HCT116 (cell line): Measurements from ENCODE around the gene FMN1. TPM values are rescaled to one million over a fixed set of nuclear protein-coding genes. Genes with fewer than 3 reads are reported as not detected.

Experiments
- ATAC-seq: fragments of 200-7000 bp; cut with Tn5 transposase; 2 replicates; pipeline ENCODE4 v1.9.1; 2020; ENCODE audit warnings: mild to moderate bottlenecking, moderate library complexity
- BruUV-seq: library from RNA; stranded (reverse); fragments of 400-500 nt; replicated peaks from 2 replicates; lab custom pipeline; 2021; lab: Mats Ljungman, UMichigan
- CTCF ChIA-PET: fragments of 300-600 bp; sonication (Branson Sonifier 250); formaldehyde crosslinking; loops from one replicate; lab custom pipeline; 2021; ENCODE audit warnings: antibody characterized with exemption; lab: Charles Lee
- POLR2A ChIA-PET: fragments of 300-600, 350-600 bp; sonication (Branson Sonifier 250); formaldehyde crosslinking; loops from one replicate; lab custom pipeline; 2021; ENCODE audit warnings: antibody characterized with exemption; lab: Charles Lee
- RAD21 ChIA-PET, 2 experiments: fragments of 300-600 bp; sonication (Branson Sonifier 250); formaldehyde crosslinking; loops; one replicate each; lab custom pipeline; 2023; ENCODE audit warnings: low total read pairs in 2 of 2; ENCODE audit not compliant: uncharacterized antibody in 2 of 2, unreplicated experiment in 2 of 2, low non-redundant PET in 1 of 2; lab: Charles Lee
- DNase-seq: peaks from one replicate; pipeline ENCODE4 v3.0.0-alpha.2; 2010; ENCODE audit warnings: low read depth, low spot score
- H2AFZ ChIP-seq: fragments of 200-600 bp; shearing (Covaris generic), sonication (generic); 2 replicates; pipeline ENCODE4 v1.6.1; 2017; ENCODE audit warnings: low read depth, mixed run types, mixed read lengths, antibody characterized with exemption, low read length; ENCODE audit not compliant: poor library complexity, severe bottlenecking
- H3K27ac ChIP-seq: 2 replicates; pipeline ENCODE4 v1.5.1; 2012; ENCODE audit warnings: low read depth, low read length
- H3K27me3 ChIP-seq: fragments of 200-600 bp; sonication (generic); 2 replicates; pipeline ENCODE4 v1.6.1; 2016; ENCODE audit warnings: mixed run types, low read length, mixed read lengths; ENCODE audit not compliant: insufficient read depth
- H3K36me3 ChIP-seq, 2 experiments: fragments of 200-500 bp in 1 of 2; fragments of 200-600 bp in 1 of 2; sonication (Bioruptor generic) in 1 of 2; sonication (generic) in 1 of 2; 2 replicates each; pipeline versions ENCODE4 v1.5.1 to v1.6.1; 2014 to 2016; ENCODE audit warnings: low read length in 2 of 2, inconsistent platforms in 1 of 2, mixed read lengths in 1 of 2, mixed run types in 1 of 2; ENCODE audit not compliant: insufficient read depth in 2 of 2, control insufficient read depth in 1 of 2
- H3K4me1 ChIP-seq, 2 experiments: fragments of 200-600 bp in 1 of 2; sonication (generic) in 1 of 2; 2 replicates each; pipeline versions ENCODE4 v1.5.1 to v1.6.1; 2012 to 2017; ENCODE audit warnings: low read length in 2 of 2, inconsistent platforms in 1 of 2, mild to moderate bottlenecking in 1 of 2, mixed read lengths in 1 of 2, mixed run types in 1 of 2, moderate library complexity in 1 of 2; ENCODE audit not compliant: insufficient read depth in 2 of 2, control insufficient read depth in 1 of 2
- H3K4me2 ChIP-seq: fragments of 200-600 bp; sonication (generic); 2 replicates; pipeline ENCODE4 v1.6.1; 2017; ENCODE audit warnings: mixed run types, low read length, mixed read lengths
- H3K4me3 ChIP-seq, 2 experiments: fragments of 200-600 bp in 1 of 2; sonication (generic) in 1 of 2; replicated peaks in 1 of 2; 2 replicates each; pipeline ENCODE4 v1.5.1; 2011 to 2016; ENCODE audit warnings: low read length in 2 of 2, control low read depth in 1 of 2, low read depth in 1 of 2, mild to moderate bottlenecking in 1 of 2, mixed read lengths in 1 of 2, mixed run types in 1 of 2
- H3K79me2 ChIP-seq: fragments of 200-600 bp; sonication (generic); 2 replicates; pipeline ENCODE4 v1.6.1; 2017; ENCODE audit warnings: mild to moderate bottlenecking, mixed run types, low read length, moderate library complexity, mixed read lengths; ENCODE audit not compliant: insufficient read depth
- H3K9ac ChIP-seq: fragments of 200-600 bp; sonication (generic); 2 replicates; pipeline ENCODE4 v1.6.1; 2016; ENCODE audit warnings: low read length, mixed read lengths
- H3K9me2 ChIP-seq: fragments of 200-600 bp; sonication (generic), shearing (Covaris generic); 2 replicates; pipeline ENCODE4 v1.6.1; 2017; ENCODE audit warnings: mixed run types, mild to moderate bottlenecking, moderate library complexity; ENCODE audit not compliant: insufficient read depth
- H3K9me3 ChIP-seq, 2 experiments: fragments of 200-500 bp in 1 of 2; fragments of 200-600 bp in 1 of 2; sonication (Bioruptor generic) in 1 of 2; sonication (generic) in 1 of 2; 2 replicates each; pipeline ENCODE4 v1.6.1; 2014 to 2017; ENCODE audit warnings: low read length in 2 of 2, mixed read lengths in 2 of 2, inconsistent platforms in 1 of 2, low read depth in 1 of 2, mild to moderate bottlenecking in 1 of 2, mixed run types in 1 of 2, moderate library complexity in 1 of 2; ENCODE audit not compliant: control insufficient read depth in 1 of 2, insufficient read depth in 1 of 2
- H4K20me1 ChIP-seq: fragments of 200-600 bp; sonication (generic), shearing (Covaris generic); 2 replicates; pipeline ENCODE4 v1.6.1; 2017; ENCODE audit warnings: mixed run types, mild to moderate bottlenecking, moderate library complexity; ENCODE audit not compliant: insufficient read depth
- CEBPB ChIP-seq: IDR thresholded peaks from 2 replicates; pipeline ENCODE4 v1.6.1; 2012; ENCODE audit warnings: low read depth
- CTCF ChIP-seq, 3 experiments: fragments of 200-600 bp in 1 of 3; sonication (generic) in 1 of 3; IDR thresholded peaks in 2 of 3; conservative IDR thresholded peaks in 1 of 3; 2 replicates each; pipeline ENCODE4 v1.5.1; 2012 to 2017; ENCODE audit warnings: low read depth in 2 of 3, low read length in 2 of 3, antibody characterized with exemption in 1 of 3, borderline replicate concordance in 1 of 3, control low read depth in 1 of 3, mild to moderate bottlenecking in 1 of 3, mixed read lengths in 1 of 3, mixed run types in 1 of 3, moderate library complexity in 1 of 3; ENCODE audit not compliant: insufficient read depth in 1 of 3
- ELF1 ChIP-seq: IDR thresholded peaks from 2 replicates; pipeline ENCODE4 v1.6.1; 2012; ENCODE audit warnings: low read depth, borderline replicate concordance
- EZH2 ChIP-seq: fragments of 200-600 bp; sonication (generic); IDR thresholded peaks from 2 replicates; pipeline ENCODE4 v1.6.1; 2017; ENCODE audit warnings: antibody characterized with exemption, mixed run types
- EZH2phosphoT487 ChIP-seq: fragments of 200-600 bp; IDR thresholded peaks from 2 replicates; pipeline ENCODE4 v1.6.1; 2018; ENCODE audit warnings: antibody characterized with exemption, borderline replicate concordance
- FOSL1 ChIP-seq: IDR thresholded peaks from 2 replicates; pipeline ENCODE4 v1.6.1; 2012; ENCODE audit warnings: low read depth
- JUND ChIP-seq: IDR thresholded peaks from 2 replicates; pipeline ENCODE4 v1.6.1; 2012
- MAX ChIP-seq: IDR thresholded peaks from 2 replicates; pipeline ENCODE4 v1.6.1; 2012
- POLR2A ChIP-seq: IDR thresholded peaks from 2 replicates; pipeline ENCODE4 v1.7.0; 2011; ENCODE audit warnings: borderline replicate concordance; ENCODE audit not compliant: insufficient read depth, insufficient read length; ENCODE audit errors: extremely low read depth
- SIN3A ChIP-seq: IDR thresholded peaks from 2 replicates; pipeline ENCODE4 v1.6.1; 2012; ENCODE audit warnings: low read depth
- SP1 ChIP-seq: IDR thresholded peaks from 2 replicates; pipeline ENCODE4 v1.6.1; 2012; ENCODE audit warnings: low read depth
- YY1 ChIP-seq: IDR thresholded peaks from 2 replicates; pipeline ENCODE4 v1.6.1; 2011; ENCODE audit warnings: low read length, low read depth, moderate library complexity, mild to moderate bottlenecking; ENCODE audit not compliant: insufficient replicate concordance; ENCODE audit errors: extremely low read depth
- ZFX ChIP-seq: fragments of 450-650 bp; IDR thresholded peaks from 2 replicates; pipeline ENCODE4 v1.6.1; 2017
- ZNF274 ChIP-seq: fragments of 200-500 bp; sonication (Bioruptor generic); IDR thresholded peaks from 2 replicates; pipeline ENCODE4 v1.6.1; 2014; ENCODE audit warnings: mild to moderate bottlenecking, low read depth, low read length, inconsistent platforms
- intact Hi-C: fragments of 100-400 bp; cut with micrococcal nuclease; formaldehyde crosslinking; loops from 2 replicates; pipeline ENCODE4 v1.10.0; 2022
- total RNA-seq: library from RNA; stranded (reverse); gene quantifications from one replicate; pipeline ENCODE4 v1.2.1, GENCODE V29; 2021; ENCODE audit not compliant: unreplicated experiment
- TF ChIP-seq, protein P1 (sequence below): IDR thresholded peaks from 2 replicates; pipeline ENCODE4 v1.6.1; 2011; ENCODE audit warnings: mild to moderate bottlenecking, low read length, moderate library complexity; ENCODE audit not compliant: insufficient replicate concordance; ENCODE audit errors: extremely low read depth
- TF ChIP-seq, protein P2 (sequence below): IDR thresholded peaks from 2 replicates; pipeline ENCODE4 v1.6.1; 2012; ENCODE audit warnings: low read depth

The FMN1 gene
- total RNA-seq, 1 experiment from 2014 or later = 0.39 TPM

DNA sequence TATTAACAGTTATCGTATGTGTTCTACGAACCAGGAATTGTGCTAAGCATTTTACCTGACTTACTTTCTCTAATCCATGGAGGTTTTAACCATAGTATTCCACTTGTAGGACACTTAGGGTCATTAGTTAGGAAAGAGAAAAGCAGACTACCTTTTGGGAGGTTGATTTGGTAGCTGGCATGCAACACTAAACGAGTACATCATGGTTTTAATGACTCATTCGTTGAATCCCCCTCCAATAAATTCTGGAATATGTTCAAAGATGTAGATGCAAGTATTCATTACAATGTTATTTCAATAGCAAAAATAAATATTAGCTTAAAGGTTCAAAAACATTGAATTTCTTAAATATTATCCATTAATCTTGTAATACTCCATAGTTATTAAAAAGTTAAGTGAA lies 162.5 kb downstream of the FMN1 start (continued):
- TF ChIP-seq CTCF (IDR thresholded peaks at IDR 0.05 in 2 of 3, conservative IDR thresholded peaks at IDR 0.05 in 1 of 3; ENCODE audit: borderline replicate concordance in 1 of 3, insufficient read depth in 1 of 3, low read depth in 2 of 3, low read length in 2 of 3) (no peak), JUND (no peak), ZNF274 (no peak), SIN3A (no peak), POLR2A (no peak)
- TF ChIP-seq, protein P1, sequence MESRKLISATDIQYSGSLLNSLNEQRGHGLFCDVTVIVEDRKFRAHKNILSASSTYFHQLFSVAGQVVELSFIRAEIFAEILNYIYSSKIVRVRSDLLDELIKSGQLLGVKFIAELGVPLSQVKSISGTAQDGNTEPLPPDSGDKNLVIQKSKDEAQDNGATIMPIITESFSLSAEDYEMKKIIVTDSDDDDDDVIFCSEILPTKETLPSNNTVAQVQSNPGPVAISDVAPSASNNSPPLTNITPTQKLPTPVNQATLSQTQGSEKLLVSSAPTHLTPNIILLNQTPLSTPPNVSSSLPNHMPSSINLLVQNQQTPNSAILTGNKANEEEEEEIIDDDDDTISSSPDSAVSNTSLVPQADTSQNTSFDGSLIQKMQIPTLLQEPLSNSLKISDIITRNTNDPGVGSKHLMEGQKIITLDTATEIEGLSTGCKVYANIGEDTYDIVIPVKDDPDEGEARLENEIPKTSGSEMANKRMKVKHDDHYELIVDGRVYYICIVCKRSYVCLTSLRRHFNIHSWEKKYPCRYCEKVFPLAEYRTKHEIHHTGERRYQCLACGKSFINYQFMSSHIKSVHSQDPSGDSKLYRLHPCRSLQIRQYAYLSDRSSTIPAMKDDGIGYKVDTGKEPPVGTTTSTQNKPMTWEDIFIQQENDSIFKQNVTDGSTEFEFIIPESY = no peak

DNA sequence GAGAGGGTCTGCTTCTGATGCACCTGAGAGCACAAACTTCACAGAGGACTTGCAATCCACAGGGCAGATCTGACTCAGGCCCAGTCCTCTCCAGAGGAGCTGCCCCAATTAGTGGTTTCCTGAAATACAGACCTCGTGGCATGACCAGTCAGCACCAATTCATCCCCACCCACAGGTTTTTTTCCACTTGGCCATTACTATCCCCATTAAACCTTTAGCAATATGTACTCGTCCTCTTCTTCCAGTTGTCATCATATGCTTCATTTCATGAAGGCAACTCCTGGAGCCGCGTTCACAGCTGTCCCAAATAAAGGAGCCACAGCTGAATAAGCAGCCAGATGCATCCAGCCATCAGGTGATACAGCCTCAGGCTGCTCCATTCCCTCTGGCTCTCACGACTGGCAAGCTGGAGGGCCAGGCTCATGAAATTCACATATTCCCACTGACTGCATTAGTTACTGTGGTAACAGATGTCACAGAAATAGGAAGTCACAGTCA lies 163.1 kb downstream of the FMN1 start:
- no peaks in the 10 kb centered on the region for H4K20me1 ChIP-seq
- no peak overlapping the region for H2AFZ ChIP-seq
- POLR2A ChIA-PET = no interaction called here
- no peaks in the 10 kb centered on the region for H3K9me2 ChIP-seq
- CTCF ChIA-PET = no interaction called here
- no peak overlapping the region for H3K27ac ChIP-seq
- no TSS peak for BruUV-seq
- H3K79me2 ChIP-seq = no peaks in the 10 kb centered on the region
- no peak for DNase-seq
- H3K9ac ChIP-seq = no peak overlapping the region
- no peaks in the 10 kb centered on the region for H3K9me3 ChIP-seq
- no peak for ATAC-seq
- RAD21 ChIA-PET = no interaction called here
- H3K36me3 ChIP-seq = no peaks in the 10 kb centered on the region
- intact Hi-C loops = no loop called here
- H3K4me3 ChIP-seq = no peak overlapping the region
- no peaks in the 10 kb centered on the region for H3K27me3 ChIP-seq
- no peak overlapping the region for H3K4me2 ChIP-seq
- H3K4me1 ChIP-seq = no peaks in the 10 kb centered on the region
- TF ChIP-seq SP1 (no peak), EZH2phosphoT487 (no peak), ZFX (no peak), MAX (no peak), EZH2 (no peak), POLR2A (no peak), ELF1 (no peak), CEBPB (no peak), YY1 (no peak), FOSL1 (no peak)
- TF ChIP-seq, protein P2, sequence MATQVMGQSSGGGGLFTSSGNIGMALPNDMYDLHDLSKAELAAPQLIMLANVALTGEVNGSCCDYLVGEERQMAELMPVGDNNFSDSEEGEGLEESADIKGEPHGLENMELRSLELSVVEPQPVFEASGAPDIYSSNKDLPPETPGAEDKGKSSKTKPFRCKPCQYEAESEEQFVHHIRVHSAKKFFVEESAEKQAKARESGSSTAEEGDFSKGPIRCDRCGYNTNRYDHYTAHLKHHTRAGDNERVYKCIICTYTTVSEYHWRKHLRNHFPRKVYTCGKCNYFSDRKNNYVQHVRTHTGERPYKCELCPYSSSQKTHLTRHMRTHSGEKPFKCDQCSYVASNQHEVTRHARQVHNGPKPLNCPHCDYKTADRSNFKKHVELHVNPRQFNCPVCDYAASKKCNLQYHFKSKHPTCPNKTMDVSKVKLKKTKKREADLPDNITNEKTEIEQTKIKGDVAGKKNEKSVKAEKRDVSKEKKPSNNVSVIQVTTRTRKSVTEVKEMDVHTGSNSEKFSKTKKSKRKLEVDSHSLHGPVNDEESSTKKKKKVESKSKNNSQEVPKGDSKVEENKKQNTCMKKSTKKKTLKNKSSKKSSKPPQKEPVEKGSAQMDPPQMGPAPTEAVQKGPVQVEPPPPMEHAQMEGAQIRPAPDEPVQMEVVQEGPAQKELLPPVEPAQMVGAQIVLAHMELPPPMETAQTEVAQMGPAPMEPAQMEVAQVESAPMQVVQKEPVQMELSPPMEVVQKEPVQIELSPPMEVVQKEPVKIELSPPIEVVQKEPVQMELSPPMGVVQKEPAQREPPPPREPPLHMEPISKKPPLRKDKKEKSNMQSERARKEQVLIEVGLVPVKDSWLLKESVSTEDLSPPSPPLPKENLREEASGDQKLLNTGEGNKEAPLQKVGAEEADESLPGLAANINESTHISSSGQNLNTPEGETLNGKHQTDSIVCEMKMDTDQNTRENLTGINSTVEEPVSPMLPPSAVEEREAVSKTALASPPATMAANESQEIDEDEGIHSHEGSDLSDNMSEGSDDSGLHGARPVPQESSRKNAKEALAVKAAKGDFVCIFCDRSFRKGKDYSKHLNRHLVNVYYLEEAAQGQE = no peak
- TF ChIP-seq, protein P1 = no peak
